HG02588 (cell line): ENCODE results near the gene WDR20.
"Not testable (repeated sequence)": the region's sequence is repeated elsewhere in the genome, so short reads cannot be mapped to it uniquely, and the experiment has no call there.

ENCODE experiments used
- ATAC-seq: cut with Tn5 transposase; IDR thresholded peaks from one replicate; pipeline ENCODE4 v1.9.1; 2021; ENCODE audit warnings: mild to moderate bottlenecking, moderate library complexity; ENCODE audit not compliant: unreplicated experiment

Gene WDR20

DNA sequence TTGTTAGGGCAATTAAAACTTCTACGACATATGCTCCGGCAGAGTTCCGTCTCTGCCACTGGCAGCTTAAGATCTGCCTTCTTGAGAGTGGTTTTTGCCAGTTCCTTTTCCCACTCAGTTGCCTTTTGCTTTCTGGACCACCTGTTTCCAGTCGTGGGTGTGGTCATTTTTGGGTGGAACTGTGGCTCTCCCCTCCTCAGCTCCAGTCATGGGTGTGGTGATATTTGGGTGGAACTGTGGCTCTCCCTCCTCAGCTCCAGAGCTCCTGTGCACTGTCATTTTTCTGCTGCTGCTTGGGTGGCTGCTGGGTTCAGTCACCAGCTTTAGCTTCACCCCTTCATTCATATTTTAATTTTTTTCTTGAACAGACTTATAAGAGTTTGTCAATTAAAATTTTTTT, 25.3 kb downstream of the WDR20 start:
- ATAC-seq: no peak

DNA sequence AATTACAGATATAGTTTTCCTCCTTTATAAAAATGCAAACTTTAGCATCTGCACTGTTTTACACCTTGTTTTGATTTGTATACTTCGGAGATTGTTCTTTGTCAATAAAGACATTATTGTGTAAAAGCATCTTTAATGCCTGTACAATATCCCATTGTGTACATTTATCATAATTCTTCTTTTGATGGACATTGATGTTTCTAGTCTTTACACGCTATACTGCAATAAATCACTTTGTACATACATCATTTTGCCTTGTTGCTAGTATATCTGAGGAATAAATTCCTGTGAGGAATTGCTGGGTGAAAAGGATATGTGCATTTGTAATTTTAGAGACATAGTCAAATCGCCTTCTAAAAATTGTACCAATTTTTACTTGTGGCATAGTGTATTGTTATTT, 30.4 kb downstream of the WDR20 start:
- no peak for ATAC-seq

DNA sequence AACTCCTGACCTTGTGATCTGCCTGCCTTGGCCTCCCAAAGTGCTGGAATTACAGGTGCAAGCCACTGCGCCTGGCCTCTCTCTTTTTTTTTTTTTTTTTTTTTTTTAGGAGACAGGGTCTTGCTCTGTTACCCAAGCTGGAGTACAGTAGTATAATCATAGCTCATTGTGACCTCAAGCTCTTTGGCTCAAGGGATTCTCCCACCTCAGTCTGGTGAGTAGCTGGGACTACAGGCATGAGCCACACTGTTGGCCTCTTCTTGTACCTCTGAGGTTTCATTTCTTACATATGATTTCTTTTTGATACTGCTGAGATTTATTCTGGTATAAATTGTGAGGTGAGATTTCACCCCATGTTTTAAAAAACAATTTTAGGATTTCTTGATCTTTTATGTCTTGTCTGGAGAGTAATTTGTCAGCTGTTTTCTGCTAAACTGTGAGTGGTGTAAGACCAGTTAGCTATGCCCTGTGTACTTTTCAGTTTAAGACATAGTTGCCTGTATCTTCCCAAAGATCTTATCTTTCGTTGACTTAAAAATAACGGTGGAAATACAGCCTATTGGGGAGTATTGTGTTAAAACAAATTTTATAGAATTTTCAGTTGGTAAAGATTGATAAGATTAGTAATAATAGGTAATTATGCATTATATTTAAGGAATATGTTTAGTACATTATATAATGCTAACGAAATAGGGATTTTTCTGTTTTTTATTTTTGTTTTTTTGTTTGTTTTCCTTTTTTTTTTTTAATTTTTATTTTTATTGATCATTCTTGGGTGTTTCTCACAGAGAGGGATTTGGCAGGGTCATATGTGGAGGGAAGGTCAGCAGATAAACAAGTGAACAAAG, 31.7 kb downstream of the WDR20 start:
- no peak for ATAC-seq

DNA sequence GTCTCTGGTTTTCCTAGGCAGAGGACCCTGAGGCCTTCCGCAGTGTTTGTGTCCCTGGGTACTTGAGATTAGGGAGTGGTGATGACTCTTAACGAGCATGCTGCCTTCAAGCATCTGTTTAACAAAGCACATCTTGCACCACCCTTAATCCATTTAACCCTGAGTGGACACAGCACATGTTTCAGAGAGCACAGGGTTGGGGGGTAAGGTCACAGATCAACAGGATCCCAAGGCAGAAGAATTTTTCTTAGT, 32.2 kb downstream of the WDR20 start:
- ATAC-seq: not testable (repeated sequence)

DNA sequence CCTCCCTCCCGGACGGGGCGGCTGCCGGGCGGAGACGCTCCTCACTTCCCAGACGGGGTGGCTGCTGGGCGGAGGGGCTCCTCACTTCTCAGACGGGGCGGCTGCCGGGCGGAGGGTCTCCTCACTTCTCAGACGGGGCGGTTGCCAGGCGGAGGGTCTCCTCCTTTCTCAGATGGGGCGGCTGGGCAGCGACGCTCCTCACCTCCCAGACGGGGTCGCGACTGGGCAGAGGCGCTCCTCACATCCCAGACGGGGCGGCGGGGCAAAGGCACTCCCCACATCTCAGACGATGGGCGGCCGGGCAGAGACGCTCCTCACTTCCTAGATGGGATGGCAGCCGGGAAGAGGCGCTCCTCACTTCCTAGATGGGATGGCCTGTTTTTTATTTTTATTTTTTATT, 33.0 kb downstream of the WDR20 start:
- ATAC-seq: not testable (repeated sequence)

DNA sequence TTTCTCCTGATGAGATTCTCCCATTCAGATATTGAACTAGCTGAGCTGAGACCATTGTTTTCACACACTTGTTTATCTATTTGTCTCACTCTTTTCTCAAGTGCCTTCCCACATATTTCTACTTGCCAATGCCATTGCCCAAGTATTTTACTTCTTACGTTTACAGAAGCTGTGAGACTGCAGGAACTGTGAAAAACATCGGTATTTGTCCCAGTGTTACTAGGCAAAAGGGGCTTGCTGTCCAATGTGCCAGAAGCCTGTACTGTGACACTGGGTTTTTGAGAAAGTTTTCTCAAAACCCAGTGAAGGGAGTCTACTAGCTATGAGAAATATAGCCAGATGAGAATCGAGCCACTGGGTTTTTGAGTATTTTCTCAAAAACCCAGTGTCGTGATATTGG, 37.5 kb downstream of the WDR20 start:
- no peak for ATAC-seq

DNA sequence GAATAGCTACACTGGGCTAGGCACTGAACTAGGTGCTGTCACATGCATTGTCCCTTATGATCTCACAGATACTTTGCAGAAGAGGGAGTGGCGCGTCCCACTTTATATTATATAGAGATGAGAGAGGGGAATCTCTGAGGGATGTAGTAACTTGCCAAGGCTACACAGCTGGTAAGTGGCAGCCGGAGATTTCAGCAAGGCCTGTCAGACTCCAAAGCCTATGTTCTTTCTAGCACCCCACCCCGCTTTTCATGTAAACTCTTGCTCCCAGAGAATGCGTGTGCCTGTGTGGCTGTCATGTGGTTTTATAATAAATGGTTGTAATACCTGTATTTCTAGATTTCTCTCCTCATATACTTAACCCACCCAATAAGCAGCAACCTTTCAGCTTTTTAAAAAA, 39.1 kb downstream of the WDR20 start:
- no peak for ATAC-seq

DNA sequence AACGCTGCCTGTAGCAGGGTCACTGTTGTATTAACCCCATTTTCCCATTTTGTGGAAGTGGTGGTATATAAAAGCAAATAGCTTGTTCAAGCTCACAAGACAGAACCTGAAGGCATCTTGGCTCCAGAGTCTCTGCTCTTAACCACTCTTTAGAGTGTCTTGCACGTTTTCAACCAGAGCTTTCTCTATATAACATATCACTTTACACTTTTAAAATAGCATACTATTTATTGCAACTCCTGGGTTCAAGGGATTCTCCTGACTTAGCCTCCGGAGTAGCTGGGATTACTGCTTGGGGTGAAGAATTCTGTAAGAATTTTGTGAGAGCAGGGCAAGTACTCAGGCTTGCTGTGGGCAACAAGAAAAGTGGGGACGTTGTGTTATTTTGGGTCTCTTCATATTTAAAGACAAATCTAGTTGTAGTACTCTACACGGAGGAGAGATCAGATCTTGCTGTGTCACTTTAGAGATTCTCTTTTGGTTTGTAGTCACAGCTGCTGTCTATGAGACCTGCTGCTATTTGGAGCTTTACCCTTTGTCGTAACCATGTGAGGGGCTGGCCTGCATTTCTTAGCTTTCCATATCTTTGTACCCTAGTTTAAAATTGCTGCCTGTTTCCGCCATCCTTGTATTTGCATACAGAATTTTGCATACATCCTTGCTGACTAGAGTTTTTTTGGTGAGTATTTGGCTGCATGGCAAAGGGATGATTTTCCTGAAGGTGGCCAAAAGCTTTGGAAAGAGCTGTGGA, 40.7 kb downstream of the WDR20 start:
- no peak for ATAC-seq

DNA sequence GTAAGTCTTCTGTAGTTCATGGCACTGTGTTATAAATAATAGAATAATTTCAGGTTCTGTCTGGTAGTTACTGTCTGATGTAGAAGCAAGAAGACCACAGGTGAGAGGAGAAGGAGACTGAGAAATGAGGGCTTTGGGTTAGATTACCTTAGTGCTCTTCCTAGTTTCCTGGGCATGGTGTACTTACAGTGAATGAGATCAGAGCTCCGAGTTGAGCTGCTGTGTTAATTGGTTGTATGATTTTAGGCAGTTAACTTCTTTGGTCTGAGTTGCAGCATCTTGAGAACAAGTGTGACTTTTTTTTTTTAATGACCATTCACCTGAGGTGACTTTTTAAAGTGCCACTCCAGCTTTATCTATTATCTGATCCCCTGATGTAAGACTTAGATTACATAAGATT, 41.5 kb downstream of the WDR20 start:
- ATAC-seq: no peak

DNA sequence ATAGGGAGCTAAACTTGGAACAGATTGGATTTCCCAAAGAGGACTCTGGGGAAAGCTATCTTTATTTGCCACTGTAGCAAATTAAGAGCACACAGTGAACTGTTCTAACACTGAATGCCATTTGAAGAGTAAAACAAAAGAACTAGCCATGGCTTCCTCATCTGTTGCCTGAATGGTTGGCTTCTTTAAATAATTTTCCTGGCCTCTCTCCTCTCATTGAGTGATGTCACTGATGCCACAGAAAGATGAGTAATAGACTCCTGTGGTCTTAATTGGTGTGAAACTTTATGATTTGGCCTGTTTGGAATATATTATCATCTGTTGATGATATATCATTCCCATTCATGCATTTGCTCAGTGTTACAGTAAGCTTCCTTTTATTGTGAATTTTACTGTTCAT, 42.5 kb downstream of the WDR20 start:
- no peak for ATAC-seq

DNA sequence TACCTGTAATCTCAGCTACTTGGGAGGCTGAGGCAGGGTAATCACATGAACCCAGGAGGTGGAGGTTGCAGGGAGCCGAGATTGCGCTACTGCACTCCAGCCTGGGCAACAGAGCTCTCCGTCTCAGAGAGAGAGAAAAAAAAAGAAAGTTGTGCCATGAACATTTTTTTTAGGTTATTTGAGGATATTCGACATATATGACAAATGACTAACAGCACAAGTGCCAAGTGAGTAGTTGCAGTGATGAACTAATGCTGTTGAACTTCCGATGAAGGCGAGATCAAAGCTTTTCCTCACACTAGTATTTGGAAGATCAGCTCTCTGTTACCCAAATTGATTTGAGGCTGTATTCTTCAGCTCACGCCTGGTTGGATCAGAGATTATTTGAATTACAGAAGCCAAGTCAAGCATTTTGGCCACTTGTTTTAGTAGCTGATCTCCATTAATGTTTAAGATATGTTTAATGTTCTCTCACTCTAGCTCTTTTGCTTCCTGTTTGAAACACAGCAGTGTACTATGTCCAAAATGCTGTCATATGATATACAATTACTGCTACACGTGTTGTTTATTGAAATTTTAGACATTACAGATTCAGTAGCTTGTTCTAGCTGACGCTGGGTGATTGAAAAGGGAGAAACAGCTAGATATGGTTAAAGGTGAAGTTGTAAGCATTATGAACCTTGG, 43.4 kb downstream of the WDR20 start:
- no peak for ATAC-seq

DNA sequence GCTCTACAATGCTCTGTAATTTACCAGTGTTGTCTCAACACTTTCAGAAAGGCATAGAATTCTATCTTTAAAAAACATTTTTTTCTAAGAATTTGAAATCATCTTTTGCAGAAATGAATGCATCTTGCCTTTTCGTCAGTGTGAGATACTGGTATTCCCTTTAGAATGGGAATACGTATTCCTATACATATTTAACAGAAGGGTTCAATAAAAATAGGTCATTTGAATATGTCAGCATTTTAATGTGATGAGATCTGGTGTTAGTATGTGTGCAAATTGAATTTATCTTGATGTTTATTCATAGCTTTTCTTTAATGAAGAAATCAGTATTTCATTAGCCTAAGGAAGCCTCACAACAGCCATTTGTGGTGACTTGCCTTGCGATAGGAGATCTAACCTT, 44.2 kb downstream of the WDR20 start:
- no peak for ATAC-seq

DNA sequence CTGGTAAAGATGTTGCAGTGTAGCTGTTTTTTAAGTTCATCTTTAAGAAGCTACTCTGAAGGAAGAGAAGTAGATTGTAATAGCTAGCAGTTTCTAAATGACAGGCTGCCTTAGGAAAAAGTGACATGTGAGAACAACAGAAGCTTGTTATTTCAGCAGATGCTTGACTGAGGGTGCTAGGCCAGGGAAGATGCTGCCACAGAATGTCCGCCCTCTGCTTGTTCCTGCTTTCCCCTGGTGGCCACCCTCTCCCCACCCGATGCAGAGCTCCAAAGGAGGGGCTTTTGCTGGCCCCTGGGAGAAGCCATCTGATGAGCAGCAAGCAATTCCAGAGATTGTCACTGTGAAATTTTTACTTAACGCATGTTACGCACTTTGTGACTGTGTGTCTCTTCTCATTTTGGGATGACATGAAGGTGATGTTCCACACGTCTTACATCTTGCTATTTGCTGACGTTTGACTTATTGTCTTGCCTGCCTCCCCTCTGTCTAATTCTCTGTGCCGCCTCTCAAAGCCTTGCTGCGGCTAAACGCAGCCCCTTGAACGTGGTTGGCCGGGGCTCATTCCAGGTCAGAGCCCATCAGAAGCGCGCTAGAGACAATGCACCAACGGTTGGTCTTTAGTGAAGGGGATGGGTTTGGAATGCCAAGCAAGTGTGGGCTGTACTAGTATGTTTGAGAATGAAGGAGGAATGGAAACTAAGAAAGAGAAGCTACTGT, 44.8 kb downstream of the WDR20 start:
- ATAC-seq: no peak

DNA sequence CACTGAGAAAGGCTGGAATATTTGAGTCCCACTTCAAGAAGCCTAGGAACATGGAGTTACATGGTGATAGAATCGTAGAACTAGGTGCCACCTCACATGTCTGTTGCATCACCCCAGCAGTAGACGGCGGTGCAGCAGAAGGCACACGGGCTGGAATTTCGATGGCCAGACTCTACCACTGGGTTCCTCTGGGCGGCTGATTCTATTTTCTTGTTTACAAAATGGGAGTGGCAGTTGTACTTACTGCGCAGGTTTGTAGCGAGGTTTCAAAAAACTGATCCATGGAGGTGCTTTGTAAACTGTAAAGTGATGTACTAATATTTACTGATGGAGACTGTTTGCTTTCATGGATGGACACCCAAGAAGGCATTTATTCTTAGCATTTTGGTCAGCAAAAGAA, 45.7 kb downstream of the WDR20 start:
- no peak for ATAC-seq

DNA sequence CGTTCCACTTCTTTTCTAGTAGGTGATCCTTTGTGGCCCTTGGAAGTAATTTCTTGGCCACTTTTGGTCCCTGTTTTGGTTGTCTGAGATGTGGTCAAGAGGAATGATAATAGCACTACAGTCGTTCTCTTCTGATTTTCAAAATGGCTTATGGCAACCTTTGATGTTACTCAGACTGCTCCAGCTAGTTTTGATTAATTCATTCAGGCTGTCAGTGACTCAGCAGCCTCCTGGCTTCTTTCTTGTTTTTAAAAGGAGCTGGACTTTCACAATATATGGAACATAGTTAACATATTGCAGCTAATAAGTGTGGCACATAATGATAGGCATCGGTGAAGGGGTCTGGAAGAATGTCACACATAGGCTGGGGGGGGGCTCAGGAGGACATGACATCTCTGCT, 47.3 kb downstream of the WDR20 start:
- no peak for ATAC-seq

DNA sequence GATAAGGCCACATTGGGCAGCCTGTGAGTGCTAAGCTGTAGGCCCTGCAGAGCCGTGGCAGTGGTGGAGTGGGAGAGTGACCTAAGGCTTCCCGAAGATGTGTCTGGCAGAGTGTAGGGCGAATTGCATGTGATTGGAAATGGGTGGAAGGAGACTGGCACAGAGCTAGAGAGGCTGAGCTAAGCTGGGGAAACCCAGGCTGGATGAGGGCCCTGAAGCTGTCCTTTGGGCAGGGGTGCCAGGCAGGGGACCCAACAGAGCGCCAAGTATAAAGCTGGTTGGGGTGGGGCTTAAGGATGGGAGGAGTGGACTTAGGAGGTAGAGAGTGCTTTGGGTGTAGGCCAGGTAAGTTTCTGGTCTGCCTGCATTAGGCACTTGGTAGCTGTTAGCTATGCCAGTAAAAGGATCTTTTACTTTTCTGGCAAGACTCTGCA, 47.9 kb downstream of the WDR20 start:
- no peak for ATAC-seq

DNA sequence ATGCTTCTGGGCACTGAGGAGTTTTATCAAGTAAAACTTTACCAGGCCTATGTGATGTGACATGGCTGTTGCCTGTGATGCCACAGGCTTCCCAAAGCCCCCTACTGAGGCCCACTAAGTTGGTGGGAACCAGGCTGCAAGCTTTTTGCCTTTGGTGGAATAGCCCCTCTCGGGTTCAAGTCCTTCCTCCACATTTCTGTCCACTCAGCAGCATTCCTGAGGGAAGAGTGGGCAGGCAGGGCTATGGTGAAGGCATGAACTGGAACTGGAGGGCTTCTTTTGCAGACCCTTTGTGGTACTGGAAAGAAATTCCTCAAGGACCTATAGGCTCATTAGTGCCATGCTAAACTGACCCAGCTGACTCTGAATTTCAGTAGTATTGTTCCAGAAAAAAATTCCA, 48.5 kb downstream of the WDR20 start:
- ATAC-seq: no peak

DNA sequence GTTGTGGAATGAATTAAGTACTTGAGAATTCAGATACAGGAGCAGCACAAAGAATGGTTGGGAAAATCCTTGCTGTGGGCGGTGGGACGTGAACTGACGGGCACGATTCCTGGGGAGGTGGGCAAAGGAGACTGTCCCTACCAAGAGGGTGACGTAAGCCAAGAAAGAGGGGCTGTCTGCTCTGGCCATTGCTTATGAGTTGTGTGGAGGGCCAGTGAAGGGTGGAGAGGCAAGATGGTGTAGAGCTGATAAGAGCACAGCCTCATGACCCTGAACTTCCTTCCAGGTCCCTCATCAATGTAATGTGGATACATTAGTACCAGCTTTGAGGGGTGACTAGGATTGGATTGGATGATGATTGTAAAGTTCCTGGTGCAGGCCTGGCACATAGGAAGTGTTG, 50.2 kb downstream of the WDR20 start:
- no peak for ATAC-seq

DNA sequence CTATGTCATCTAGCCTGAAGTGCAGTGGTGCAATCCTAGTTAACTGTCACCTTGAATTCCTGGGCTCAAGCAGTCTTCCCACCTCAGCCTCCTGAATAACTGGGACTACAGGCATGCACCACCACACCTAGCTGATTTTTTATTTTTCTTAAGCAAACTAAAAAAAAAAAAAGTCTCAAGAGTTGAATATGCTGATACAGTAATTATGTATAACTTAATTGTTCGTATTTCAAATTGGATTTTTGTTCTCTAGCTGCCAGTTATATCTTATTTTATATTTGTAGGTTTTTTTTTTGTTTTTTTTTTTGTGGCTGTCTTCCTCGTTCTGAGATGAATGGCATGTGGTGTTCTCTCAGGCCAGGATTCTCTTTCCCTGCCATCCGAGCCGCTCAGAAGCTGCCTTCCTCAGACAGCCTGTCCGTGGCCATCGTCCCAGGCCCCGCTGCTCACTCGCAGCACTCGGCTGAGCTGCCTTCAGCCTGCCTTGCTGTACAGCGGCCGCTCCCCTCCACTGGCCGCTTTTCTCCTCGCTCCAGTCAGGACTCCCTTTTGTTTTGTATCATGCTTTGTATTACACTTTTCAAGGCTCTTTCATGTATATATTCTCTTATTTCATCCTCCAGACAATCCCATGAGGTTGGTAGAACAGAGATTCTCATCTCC, 53.3 kb downstream of the WDR20 start:
- ATAC-seq: no peak

DNA sequence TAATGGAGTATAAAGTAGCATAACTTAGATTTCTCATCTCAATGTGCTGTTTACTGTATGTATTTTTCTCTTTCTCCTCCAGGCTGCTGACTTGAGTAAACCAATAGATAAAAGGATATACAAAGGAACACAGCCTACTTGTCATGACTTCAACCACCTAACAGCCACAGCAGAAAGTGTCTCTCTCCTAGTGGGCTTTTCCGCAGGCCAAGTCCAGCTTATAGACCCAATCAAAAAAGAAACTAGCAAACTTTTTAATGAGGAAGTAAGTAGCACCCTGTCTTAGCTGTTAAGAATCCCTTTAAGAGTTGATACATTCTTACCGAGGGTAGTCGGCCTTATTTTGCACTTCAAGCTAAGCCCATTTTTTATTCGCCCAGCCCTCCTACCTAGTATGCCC, 55.2 kb downstream of the WDR20 start:
- no peak for ATAC-seq

DNA sequence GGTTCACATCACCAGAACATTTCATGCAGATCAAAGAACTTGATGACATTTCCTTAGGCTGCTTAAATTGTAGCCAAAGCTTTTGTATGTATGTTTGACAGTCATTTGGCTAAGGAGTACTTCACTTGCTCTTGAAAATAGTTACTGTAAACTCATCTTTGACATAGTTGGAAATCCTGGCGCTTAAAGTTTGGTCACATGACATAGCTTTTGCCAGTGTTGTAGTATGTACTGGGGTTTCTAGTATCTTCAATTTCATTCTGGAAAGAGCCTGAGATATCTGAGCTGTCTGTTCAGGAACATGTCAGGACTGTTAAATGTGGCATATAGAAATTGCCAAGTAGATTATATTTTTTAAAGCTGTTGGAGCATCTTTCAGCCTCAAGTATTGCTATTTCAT, 55.7 kb downstream of the WDR20 start:
- ATAC-seq: no peak
